GM12873 (cell line): ENCODE measurements around the gene RBM4.

Experiments
- CTCF ChIP-seq: IDR thresholded peaks from 2 replicates; pipeline ENCODE4 v1.5.1; 2012; ENCODE audit warnings: low read depth, mild to moderate bottlenecking, moderate library complexity, low read length, control low read depth; ENCODE audit not compliant: insufficient read depth; ENCODE audit errors: missing control alignments

Gene RBM4, protein sequence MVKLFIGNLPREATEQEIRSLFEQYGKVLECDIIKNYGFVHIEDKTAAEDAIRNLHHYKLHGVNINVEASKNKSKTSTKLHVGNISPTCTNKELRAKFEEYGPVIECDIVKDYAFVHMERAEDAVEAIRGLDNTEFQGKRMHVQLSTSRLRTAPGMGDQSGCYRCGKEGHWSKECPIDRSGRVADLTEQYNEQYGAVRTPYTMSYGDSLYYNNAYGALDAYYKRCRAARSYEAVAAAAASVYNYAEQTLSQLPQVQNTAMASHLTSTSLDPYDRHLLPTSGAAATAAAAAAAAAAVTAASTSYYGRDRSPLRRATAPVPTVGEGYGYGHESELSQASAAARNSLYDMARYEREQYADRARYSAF

GRCh38 chr11:66638177-66639065 lies at the start of gene RBM4:
Gene RBM4 (plus strand): TSS chr11:66638703. CDS start chr11:66639712, 1,009 bp downstream.
- peak; percentile 33 for TF ChIP-seq CTCF

- TF ChIP-seq CTCF, result no peak
Observed at GRCh38 chr11:66589996-66590675, 48.4 kb upstream of the RBM4 start.

DNA sequence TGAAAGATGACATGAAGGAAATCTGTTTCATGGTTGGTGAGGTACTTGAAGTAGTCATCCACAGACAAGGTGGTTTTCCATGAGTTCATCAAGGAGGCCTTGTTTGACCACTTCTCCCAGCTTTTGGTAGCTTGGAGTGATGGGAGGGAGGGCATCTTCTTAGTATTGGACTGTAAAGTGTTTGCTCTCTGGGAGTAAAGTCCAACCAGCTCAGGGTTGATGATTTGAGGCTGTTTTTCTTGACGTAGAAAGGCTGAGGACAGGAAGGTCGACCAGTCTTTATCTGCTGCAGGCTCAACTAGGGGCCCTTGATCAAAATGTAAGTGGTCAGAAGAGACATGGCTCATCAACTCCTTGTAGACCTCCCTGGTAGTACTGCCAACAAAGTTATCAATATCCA lies 47.3 kb upstream of the RBM4 start:
- TF ChIP-seq CTCF, result no peak

GRCh38 chr11:66592457-66593302 lies 45.8 kb upstream of the RBM4 start, which contains the start of the genes CCDC87 and CCS:
Gene CCDC87 (minus strand): TSS chr11:66593063. CDS start chr11:66593015, 48 bp downstream.
Gene CCS (plus strand): TSS chr11:66593185. CDS start chr11:66593262, 77 bp downstream.
- TF ChIP-seq CTCF, result peak; percentile 66

- TF ChIP-seq CTCF, result no peak
Observed at GRCh38 chr11:66593303-66593635, 45.2 kb upstream of the RBM4 start.

GRCh38 chr11:66593650-66594049 lies 44.9 kb upstream of the RBM4 start:
- no peak for TF ChIP-seq CTCF
